ENCODE results near the gene TTL.
A peak's percentile ranks its signal among the peaks of the same experiment; 100 is the strongest.
"Not testable (repeated sequence)": the region's sequence is repeated elsewhere in the genome, so short reads cannot be mapped to it uniquely, and the experiment has no call there.

TTL gene
- 44.2 to 53.9 reads per million in 2 experiments for total RNA-seq

DNA sequence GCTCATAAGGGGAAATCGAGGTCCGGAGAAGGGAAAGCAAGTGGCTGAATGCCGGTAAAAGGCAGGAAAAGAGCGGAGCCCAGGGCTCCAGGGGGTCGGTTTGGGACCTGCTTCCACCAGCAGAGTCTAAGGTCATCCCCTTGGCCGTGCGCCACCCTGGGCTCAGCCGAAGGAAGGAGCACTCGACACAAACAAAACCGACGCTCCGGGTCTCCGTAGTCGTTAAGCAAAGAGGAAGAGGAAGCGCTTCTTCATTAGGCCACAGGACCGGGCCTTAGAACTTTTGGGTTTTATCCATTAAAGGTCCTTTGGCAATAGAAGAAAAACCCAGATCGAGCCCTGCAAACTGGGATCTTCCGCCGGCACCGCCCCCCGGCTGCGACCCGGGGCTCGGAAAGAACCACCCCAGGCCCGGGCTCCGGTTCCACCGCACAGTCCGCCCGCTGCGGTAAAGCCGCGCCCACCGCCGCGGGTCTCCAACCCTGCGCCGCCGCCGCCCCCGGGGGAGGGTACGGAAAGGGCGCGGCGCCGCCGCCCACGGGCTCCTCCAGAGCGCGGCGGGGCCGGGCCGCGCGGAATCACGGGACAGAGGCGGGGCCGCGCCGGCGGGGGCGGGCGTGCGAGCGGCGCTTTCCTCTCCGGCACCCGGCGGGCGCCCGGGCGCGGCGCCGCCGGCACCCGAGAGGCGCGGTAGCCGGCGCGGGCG lies at the start of gene TTL:
TSS of gene TTL (plus strand) at position 629 of the 706 bp plus-strand sequence. CDS start 189 bp downstream, outside the sequence.
- peak; percentile 71 for DNase-seq (ENCODE audit: low read depth)

DNA sequence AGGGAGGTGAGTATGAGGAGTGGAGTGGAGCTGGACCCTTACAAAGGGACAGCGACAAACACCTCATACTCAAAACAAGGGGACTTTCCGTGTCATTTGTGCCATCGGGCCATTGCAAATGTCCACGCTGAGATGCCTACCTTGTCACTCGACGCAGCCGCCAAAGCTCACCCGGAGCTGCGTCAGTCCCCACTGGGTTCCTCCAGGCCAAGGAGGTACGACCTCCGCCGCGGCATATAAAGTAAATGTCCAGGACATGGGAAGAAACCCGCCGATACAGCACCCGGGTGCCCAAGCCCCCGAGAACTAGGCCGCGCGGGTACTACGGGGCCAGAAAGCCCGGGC lies 49.6 kb upstream of the TTL start:
- not testable (repeated sequence) for DNase-seq (ENCODE audit: low read depth)

DNA sequence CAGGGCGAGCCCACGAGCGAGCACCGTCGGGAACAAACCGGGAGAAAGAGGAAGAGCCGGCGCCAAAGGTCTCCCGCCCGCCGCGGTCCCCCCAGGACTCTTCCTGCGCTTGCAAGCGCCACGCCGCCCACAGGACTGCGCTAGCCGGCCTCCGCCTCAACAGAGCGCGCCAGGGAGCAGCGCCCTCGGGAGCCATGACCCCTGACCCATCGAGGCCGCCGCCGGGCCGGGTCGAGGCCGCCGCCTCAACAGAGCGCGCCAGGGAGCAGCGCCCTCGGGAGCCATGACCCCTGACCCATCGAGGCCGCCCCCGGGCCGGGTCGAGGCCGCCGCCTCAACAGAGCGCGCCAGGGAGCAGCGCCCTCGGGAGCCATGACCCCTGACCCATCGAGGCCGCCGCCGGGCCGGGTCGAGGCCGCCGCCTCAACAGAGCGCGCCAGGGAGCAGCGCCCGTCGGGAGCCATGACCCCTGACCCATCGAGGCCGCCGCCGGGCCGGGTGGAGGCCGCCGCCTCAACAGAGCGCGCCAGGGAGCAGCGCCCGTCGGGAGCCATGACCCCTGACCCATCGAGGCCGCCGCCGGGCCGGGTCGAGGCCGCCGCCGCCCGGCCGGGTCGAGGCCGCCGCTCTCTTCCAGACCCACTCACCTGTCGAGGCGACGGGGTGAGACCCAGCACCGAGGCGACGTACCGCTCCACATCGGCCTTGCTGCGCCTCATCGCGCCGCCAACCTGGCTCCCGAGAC lies 49.0 kb upstream of the TTL start:
- not testable (repeated sequence) for DNase-seq (ENCODE audit: low read depth)

DNA sequence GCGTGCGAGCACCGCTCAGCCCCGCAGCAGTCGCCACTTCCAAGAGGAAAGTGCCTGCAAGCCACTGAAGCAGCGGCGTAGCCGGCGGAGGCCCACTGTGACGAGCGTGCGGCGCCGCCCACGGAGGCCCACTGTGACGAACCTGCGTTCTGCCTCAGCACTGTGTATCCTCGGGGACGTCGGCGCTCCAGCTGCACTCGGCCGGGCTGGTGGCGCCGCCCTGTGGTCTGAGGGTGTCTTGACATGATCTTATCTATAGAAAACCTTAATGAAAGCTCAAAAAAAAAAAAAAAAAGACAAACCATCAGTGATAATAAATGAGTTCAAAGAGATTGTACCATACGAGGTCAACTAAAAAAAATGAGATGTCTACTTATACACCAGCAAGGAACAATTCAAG lies 48.5 kb upstream of the TTL start, which contains the start of gene RGPD8:
TSS of gene RGPD8 (minus strand) at position 166 of the 400 bp plus-strand sequence. CDS start 192 bp downstream, outside the sequence.
- peak; percentile 88 for DNase-seq (ENCODE audit: low read depth)

DNA sequence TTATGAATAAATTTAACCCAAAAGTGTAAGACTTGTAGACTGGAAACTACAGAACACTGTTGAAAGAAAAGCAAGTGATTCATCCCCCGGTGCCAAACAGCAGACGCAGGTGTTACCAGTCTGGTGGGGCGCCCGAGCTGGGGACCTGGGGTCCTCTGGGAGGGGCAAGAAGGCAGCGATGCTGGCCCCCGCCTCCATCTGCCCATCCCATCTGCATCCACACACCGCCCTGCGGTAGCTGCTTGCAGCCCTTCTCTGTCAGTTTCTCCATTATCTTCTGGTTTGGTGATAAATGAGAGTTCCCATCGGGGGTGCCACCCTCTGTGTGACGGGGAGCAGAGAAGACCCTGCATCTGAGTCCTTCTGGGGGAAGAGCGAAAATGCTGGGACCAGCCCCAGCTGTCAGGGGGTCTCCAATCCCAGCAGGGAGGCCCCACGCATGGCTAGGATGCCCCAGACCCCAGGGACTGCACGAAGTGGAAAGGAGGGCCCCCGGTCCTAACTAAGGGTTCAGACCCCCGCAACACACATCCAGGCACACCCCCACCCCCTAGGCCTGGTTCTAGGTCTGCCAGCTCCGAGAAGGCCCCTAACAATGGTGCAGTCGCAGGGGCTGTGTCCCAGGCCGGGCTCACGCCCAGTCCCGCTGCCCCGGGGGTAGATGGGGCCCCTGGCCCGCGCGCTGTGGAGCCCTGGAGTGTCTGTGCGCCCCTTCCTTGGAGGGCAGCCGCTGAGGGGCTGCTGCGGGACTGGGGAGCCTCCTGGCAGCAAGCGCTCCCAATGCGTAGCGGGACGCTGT lies 47.8 kb upstream of the TTL start:
- no peak for DNase-seq (ENCODE audit: low read depth)

DNA sequence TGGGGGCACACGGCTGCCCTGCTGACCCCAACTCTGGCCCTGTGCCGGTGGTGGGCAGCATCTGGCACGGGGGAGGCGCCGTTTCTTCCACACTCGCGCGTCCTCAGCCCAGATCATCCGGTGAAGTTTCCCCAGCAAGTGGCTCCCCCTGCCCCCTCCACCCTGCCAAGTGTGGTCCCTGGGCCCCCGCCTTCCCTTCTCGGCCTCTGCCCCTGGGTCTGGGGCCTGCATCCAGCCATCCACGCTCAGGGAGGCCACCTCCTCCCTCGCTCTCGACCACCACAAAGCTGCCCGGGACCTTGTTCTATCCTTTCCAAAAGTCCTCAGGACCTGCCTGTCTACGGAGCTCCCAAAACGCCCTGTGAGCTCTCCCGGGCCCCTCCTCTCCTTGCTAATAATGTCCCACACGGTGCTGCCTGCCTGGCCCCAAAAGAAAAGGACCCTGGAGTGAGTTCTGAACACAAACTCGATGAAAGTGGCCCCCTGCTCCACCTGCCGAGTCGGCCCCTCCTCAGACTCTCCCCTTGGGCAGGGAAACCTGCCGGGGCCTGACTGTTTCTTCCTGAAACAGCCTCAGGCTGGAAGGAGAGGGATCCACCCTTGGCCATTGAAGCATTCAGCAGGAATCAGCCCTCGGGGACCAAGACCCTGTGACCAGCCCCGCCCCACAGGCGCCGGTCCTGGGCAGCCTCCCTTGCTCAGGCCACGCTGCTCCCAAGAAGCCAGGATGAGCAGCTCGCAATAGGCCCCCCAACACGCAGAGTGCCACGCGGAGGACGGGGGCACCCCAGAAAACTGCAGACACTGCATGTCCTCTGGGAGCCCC lies 46.9 kb upstream of the TTL start:
- not testable (repeated sequence) for DNase-seq (ENCODE audit: low read depth)

DNA sequence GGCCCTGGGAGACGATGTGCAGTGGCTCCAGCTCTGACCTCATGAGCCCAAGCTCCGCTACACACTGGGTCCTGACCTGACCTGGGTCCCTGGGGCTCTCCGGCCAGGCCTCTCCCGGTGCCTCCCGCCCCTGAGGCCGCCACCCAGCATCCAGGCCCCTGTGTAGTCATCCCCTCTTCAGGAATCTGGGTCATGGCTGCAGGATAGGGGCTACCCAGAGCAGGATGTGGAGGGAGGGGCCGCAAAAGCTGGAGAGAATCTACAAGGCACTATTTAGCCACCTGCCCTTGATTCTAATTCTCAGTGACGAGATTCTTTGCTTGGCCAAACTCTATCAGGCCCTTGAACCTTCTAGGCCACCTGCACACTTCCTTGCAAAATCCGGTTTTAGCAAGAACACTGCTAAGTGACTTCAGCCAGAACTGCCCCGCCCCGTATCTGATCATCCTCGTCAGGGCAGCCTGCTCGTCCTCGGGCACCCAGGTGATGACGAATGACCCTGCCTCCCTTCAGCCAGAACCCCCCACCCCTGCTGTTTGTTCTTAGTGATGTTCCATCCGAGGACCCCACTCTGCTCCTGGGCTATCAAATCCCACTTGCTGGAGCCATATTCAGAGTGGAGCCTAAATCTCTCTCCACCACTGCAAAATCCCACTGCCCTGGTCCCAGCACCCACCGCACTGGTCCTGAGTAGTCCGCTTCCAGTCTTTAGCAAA lies 46.1 kb upstream of the TTL start:
- not testable (repeated sequence) for DNase-seq (ENCODE audit: low read depth)

DNA sequence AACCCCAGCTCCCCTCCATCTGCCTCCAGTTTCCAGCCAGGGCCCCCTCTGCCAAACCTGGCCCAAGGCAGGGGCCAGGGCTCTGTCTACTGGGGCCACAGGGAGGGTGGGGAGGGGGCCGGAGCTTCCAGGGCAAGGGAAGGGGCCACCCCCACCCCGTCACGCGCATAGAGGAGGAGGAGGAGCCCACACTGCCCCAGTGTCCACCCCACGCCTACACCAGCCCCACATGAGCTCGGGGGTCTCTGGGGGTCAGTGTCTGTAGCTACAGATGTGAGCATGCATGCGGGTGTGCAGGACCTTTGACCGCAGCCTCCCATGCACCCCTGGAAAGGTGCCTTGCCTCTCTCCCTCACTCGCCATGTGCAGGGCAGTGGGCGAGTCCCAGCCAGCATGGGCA lies 45.0 kb upstream of the TTL start:
- not testable (repeated sequence) for DNase-seq (ENCODE audit: low read depth)

DNA sequence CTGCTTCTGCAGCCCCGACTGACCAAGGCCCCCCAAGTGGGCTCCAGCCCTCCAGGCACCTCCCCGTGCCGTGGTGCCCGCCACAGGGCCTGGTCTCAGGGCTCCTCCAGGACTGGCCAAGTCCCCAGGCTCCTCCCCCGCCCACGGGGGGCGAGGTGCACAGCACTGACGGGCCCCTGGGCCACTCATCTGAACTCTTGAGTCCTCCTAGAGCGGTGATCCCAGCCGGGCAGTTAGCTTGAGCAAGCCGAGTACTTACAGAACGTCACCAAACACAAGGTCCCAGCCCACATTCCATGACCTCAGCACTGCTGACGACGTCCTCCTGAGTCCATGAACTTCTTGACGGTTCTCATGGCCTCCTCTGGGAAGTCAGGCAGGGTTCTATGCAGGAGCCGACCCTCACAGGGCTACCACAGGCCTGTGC lies 44.5 kb upstream of the TTL start:
- DNase-seq (ENCODE audit: low read depth) = not testable (repeated sequence)

DNA sequence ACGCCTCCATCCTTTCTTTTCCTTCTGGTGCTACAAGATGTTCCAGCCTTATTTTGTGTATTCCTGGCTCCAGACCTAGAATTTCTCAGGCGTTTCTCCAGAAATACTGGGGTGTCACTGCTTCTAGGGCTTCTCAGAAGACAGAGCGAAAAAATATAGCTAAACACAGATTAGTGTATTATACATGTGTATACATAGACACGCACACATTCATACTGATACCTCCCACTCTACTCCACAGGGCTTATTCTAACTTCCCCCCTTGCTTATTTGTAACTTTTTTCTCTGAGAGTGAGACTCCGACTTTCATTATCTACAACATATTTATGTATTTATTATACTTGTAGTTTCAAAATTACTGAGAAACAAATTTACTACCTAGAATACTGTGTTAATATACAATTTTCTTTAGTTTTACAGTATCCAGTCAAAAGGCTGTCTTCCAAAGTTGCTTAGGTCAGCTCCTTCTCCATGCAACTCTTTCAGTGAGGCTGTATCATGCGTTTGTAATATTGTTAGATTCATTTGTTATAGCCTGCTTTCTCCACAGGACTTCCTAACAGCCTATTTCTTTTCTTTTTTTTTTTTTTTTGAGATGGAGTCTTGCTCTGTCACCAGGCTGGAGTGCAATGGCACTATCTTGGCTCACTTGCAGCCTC lies 43.2 kb upstream of the TTL start:
- DNase-seq (ENCODE audit: low read depth) = not testable (repeated sequence)

DNA sequence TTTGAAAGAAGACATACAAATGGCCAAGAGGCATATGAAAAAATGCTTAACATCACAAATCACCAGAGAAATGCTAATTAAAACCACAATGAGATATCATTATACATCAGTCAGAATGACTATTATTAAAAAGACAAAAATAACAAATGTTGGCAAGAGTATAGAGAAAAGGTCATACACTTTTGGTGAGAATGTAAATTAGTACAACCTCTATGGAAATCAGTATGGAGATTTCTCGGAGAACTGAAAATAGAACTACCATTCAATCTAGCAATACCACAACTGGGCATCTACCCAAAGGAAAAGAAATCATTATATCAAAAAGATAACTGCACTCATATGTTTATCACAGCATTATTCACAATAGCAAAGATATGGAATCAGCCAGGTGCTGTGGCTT lies 37.7 kb upstream of the TTL start:
- DNase-seq (ENCODE audit: low read depth) = not testable (repeated sequence)

DNA sequence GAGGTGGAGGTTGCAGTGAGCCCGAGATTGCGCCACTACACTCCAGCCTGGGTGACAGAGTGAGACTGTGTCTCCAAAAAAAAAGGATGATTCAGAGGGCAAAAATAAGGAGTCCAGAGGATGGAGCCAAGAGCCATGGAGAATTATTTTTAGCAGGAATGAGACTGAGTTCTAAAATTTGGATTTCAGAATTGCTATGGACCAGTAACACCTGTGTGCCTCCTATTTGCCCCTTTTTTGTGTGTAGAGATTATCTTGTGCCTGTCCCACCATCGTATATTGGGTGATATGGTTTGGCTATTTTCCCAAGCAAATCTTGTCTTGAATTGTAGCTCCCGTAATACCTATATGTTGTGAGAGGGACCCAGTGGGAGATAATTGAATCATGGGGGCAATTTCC lies 32.1 kb upstream of the TTL start:
- no peak for DNase-seq (ENCODE audit: low read depth)

DNA sequence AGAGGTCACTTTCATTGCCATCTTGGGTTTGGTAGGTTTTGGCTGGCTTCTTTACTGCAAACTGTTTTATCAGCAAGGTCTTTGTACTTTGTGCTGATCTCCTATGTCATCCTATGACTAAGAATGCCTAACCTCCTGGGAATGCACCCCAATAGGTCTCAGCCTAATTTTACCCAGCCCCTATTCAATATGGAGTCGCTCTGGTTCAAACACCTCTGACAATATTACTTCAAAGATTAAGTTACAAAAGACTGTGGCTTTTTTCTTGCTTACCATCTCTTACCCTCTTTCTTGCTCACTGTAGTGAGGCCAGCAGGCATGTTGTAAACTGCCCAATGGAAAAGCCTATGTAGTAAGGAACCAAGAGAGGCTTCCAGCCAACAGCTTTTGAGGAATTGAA lies 30.6 kb upstream of the TTL start:
- DNase-seq (ENCODE audit: low read depth) = no peak

DNA sequence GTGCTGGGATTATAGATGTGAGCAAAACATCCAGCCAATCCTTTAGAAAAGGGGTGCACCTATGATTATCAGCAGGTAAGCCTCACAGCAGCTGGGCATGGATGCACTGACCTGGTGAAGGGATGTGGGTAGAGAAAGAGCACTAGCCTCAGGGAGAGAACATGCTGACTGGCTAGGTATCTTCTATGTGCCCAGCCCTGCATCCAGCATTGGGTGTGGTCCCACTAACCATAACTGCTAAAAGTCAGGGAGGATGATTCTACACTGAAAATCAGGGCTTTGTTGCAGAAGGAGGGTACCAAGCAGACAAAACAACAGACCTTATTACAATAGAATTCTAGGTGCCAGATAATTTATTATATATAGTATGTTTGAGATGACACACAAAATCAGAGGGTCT lies 27.4 kb upstream of the TTL start:
- DNase-seq (ENCODE audit: low read depth) = no peak

DNA sequence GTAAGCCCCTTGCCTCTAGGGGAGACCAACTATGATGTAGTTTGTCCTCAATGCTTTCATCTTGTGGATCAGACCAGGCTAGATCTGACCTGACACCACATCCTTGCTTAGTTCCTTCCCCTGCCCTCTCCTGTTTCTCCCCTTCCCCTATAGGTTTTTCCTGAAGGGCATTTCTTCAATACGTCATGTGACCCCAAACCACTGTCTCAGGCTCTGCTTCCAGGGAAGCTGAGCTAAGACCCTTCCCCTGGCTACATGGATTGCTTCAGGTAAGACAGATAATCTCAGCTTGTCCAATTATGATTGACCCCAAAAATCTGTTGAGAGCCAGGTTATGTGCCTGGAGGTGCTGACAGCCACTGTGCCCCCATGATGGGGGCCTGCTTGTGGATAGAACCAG lies 22.6 kb upstream of the TTL start:
- no peak for DNase-seq (ENCODE audit: low read depth)

DNA sequence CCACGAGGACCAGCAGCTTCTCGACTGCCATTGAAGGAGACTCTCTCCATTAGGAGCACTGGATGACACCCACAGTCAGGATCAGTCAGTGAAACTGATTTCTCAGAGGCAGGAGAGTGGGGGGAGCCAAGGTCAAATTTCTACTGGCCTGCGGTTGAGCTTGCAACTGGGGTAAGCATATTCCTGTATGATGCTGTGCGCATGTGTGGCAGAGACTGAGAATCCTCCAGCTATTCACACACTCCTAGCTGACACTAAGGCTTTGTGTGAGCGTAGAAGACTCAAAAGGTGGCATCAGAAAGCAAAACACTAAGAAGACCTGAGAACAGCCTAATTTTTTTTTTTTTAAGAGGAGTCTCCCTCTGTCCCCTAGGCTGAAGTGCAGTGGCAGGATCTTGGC lies 19.8 kb upstream of the TTL start:
- no peak for DNase-seq (ENCODE audit: low read depth)

DNA sequence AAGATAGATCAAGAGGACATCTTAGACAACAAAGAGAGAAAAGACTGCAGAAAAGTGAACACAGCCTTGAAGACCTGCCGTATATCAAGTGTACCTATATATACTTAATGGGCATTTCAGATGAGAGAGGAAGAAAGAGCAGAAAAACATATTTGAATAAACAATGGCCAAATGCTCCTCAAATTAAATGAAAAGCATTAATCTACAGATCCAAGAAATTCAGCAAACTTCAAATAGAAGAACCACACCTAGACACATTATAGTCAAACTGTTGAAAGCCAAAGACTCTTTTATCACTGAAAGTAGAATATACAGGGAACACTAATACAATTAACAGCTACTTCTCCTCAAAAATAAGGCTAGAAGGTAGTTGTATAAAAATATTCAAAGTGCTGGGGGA lies 18.7 kb upstream of the TTL start:
- DNase-seq (ENCODE audit: low read depth) = no peak

DNA sequence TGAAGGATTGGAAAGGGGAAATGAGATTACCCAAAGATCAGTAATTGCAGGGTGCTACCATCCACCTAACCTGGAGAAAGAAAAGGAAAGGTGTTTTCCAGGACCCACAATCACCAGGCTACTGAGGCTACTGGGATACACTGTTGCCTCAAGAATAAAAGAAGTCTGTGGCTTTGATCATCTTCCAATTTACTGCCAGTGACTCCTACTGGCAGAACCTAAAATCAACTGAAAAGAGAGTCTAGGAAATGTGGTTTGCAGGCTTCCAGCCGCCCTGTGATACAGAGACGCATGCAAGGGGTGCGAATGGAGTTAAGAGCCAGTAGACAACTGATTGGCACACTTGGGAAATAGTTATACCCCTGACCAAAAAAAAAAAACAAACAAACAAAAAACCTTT lies 16.6 kb upstream of the TTL start:
- no peak for DNase-seq (ENCODE audit: low read depth)

DNA sequence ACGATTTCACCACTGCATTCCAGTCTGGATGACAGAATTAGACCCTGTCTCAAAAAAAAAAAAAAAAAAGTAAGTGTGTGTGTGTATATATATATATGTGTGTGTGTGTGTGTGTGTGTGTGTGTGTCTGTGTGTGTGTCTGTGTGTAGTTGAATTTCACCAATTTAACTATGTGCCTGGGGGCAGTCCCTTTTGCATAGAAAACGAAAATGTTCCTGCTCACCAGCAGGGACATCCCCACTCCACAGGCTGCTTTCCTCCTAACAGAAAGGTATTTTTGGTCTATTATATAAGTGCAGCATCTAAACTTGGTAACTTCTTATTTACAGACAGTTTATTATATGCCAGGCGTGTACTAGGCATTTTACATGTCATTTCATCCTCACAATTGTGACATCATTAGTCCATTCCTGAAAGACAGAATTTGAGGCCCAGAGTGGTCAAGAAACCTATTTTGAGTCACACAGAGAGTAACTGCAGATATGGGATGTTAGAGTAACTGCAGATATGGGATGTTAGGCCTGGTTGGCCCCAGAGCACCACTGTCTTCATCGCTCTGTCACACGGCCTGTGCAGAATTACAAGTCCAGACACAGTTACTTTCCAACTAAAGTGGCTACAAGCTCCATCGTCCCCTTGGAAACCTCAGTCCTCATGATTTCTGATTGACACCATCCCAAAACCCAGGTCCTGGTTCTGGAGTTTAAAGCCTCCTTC lies 9.3 kb upstream of the TTL start:
- no peak for DNase-seq (ENCODE audit: low read depth)
